ENCODE data around the gene HNRNPK. TPM values are rescaled to one million over a fixed set of nuclear protein-coding genes. Genes with fewer than 3 reads are reported as not detected.
A peak's percentile ranks its signal among the peaks of the same experiment; 100 is the strongest.

The HNRNPK gene
- polyA plus RNA-seq, 4 donors, result 257 to 535 (median 313) TPM

GRCh38 chr9:83986195-83986594 lies 6.2 kb upstream of the HNRNPK start:
- DNase-seq (no peak), FAIRE-seq (no peak)
- Histone ChIP-seq H3K4me3 (ENCODE audit: low read depth in 1 of 3, low read length in 3 of 3) (no peak overlapping the region), H3K36me3 (ENCODE audit: control insufficient read depth in 3 of 3, insufficient read depth in 2 of 3, low read depth in 1 of 3, low read length in 3 of 3) (peaks cover 0 to 11% (median 2%) of the 10 kb centered on the region in 3 donors), H3K4me1 (ENCODE audit: control insufficient read depth in 3 of 3, insufficient read depth in 2 of 3, low read depth in 1 of 3, low read length in 2 of 3) (peaks cover 0 to 3% (median 0%) of the 10 kb centered on the region in 3 donors), H3K27me3 (ENCODE audit: control insufficient read depth in 3 of 3, insufficient read depth in 3 of 3, low read length in 3 of 3) (no peaks in the 10 kb centered on the region), H3K9me3 (ENCODE audit: control insufficient read depth in 2 of 2, insufficient read depth in 1 of 2, low read depth in 1 of 2, low read length in 1 of 2) (no peaks in the 10 kb centered on the region), H3K27ac (ENCODE audit: low read depth in 1 of 3, low read length in 2 of 3) (no peak overlapping the region)
- 62 to 75% (median 70%) methylated on average over 3 of the region's 3 CpGs for WGBS, 3 donors

- no peaks in the 10 kb centered on the region for H3K27me3 ChIP-seq (ENCODE audit: control insufficient read depth in 3 of 3, insufficient read depth in 3 of 3, low read length in 3 of 3)
- DNase-seq (peak in 1 of 2 donors; percentile 48), FAIRE-seq (no peak)
- peak overlapping the region; percentile 81 to 100 (median 99) for H3K27ac ChIP-seq (ENCODE audit: low read depth in 1 of 3, low read length in 2 of 3)
- H3K4me1 ChIP-seq (ENCODE audit: control insufficient read depth in 3 of 3, insufficient read depth in 2 of 3, low read depth in 1 of 3, low read length in 2 of 3), result peaks cover 0 to 3% (median 2%) of the 10 kb centered on the region in 3 donors
- peaks cover 0 to 3% (median 0%) of the 10 kb centered on the region in 3 donors for H3K36me3 ChIP-seq (ENCODE audit: control insufficient read depth in 3 of 3, insufficient read depth in 2 of 3, low read depth in 1 of 3, low read length in 3 of 3)
- WGBS, 3 donors, result 0 to 1% (median 1%) methylated on average over 29 of the region's 29 CpGs
- no peaks in the 10 kb centered on the region for H3K9me3 ChIP-seq (ENCODE audit: control insufficient read depth in 2 of 2, insufficient read depth in 1 of 2, low read depth in 1 of 2, low read length in 1 of 2)
- peak overlapping the region; percentile 80 to 99 (median 88) for H3K4me3 ChIP-seq (ENCODE audit: low read depth in 1 of 3, low read length in 3 of 3)
These were observed 1.3 kb upstream of the HNRNPK start for GRCh38 chr9:83981126-83981871.

- Histone ChIP-seq H3K4me1 (ENCODE audit: control insufficient read depth in 3 of 3, insufficient read depth in 2 of 3, low read depth in 1 of 3, low read length in 2 of 3) (peaks cover 0 to 3% (median 2%) of the 10 kb centered on the region in 3 donors), H3K36me3 (ENCODE audit: control insufficient read depth in 3 of 3, insufficient read depth in 2 of 3, low read depth in 1 of 3, low read length in 3 of 3) (peaks cover under 1 to 4% (median 3%) of the 10 kb centered on the region in 3 donors), H3K9me3 (ENCODE audit: control insufficient read depth in 2 of 2, insufficient read depth in 1 of 2, low read depth in 1 of 2, low read length in 1 of 2) (no peaks in the 10 kb centered on the region), H3K4me3 (ENCODE audit: low read depth in 1 of 3, low read length in 3 of 3) (peak within 1 kb of the TSS; percentile 88 to 99 (median 92)), H3K27me3 (ENCODE audit: control insufficient read depth in 3 of 3, insufficient read depth in 3 of 3, low read length in 3 of 3) (no peaks in the 10 kb centered on the region), H3K27ac (ENCODE audit: low read depth in 1 of 3, low read length in 2 of 3) (peak within 1 kb of the TSS; percentile 92 to 100 (median 99))
- 0% methylated on average over 58 to 69 of the region's 69 CpGs for WGBS, 3 donors
- DNase-seq (peak; percentile 98 to 99), FAIRE-seq (no peak)
These were observed 545 bp upstream of the HNRNPK start, which contains the start of gene RMI1 for GRCh38 chr9:83980395-83981125. Gene RMI1, plus strand, starts transcription at chr9:83980805. Its CDS starts 20,182 bp downstream, at chr9:84000987.

GRCh38 chr9:83978992-83979811 lies 813 bp downstream of the HNRNPK start:
- 0% methylated on average over 42 to 55 of the region's 55 CpGs for WGBS, 3 donors
- H3K27me3 ChIP-seq (ENCODE audit: control insufficient read depth in 3 of 3, insufficient read depth in 3 of 3, low read length in 3 of 3), result no peaks in the 10 kb centered on the region
- no peak for FAIRE-seq
- peaks cover 7 to 12% (median 9%) of the 10 kb centered on the region in 3 donors for H3K36me3 ChIP-seq (ENCODE audit: control insufficient read depth in 3 of 3, insufficient read depth in 2 of 3, low read depth in 1 of 3, low read length in 3 of 3)
- H3K27ac ChIP-seq (ENCODE audit: low read depth in 1 of 3, low read length in 2 of 3), result peak overlapping the region; percentile 92 to 100 (median 99)
- H3K4me1 ChIP-seq (ENCODE audit: control insufficient read depth in 3 of 3, insufficient read depth in 2 of 3, low read depth in 1 of 3, low read length in 2 of 3), result peaks cover 0 to 5% (median 2%) of the 10 kb centered on the region in 3 donors
- DNase-seq, result peak; percentile 82 to 90
- no peaks in the 10 kb centered on the region for H3K9me3 ChIP-seq (ENCODE audit: control insufficient read depth in 2 of 2, insufficient read depth in 1 of 2, low read depth in 1 of 2, low read length in 1 of 2)
- peak overlapping the region; percentile 88 to 99 (median 92) for H3K4me3 ChIP-seq (ENCODE audit: low read depth in 1 of 3, low read length in 3 of 3)

GRCh38 chr9:83977196-83977595 lies 2.8 kb downstream of the HNRNPK start:
- Histone ChIP-seq H3K4me1 (ENCODE audit: control insufficient read depth in 3 of 3, insufficient read depth in 2 of 3, low read depth in 1 of 3, low read length in 2 of 3) (peaks cover 0 to 5% (median 2%) of the 10 kb centered on the region in 3 donors), H3K36me3 (ENCODE audit: control insufficient read depth in 3 of 3, insufficient read depth in 2 of 3, low read depth in 1 of 3, low read length in 3 of 3) (peaks cover 11 to 27% (median 16%) of the 10 kb centered on the region in 3 donors)
- WGBS, 3 donors, result 37 to 51% (median 38%) methylated on average over 1 of the region's 1 CpG

GRCh38 chr9:83976372-83976771 lies 3.6 kb downstream of the HNRNPK start:
- Histone ChIP-seq H3K36me3 (ENCODE audit: control insufficient read depth in 3 of 3, insufficient read depth in 2 of 3, low read depth in 1 of 3, low read length in 3 of 3) (peaks cover 17 to 34% (median 24%) of the 10 kb centered on the region in 3 donors), H3K27me3 (ENCODE audit: control insufficient read depth in 3 of 3, insufficient read depth in 3 of 3, low read length in 3 of 3) (no peaks in the 10 kb centered on the region), H3K4me1 (ENCODE audit: control insufficient read depth in 3 of 3, insufficient read depth in 2 of 3, low read depth in 1 of 3, low read length in 2 of 3) (peaks cover 0 to 2% (median 2%) of the 10 kb centered on the region in 3 donors), H3K9me3 (ENCODE audit: control insufficient read depth in 2 of 2, insufficient read depth in 1 of 2, low read depth in 1 of 2, low read length in 1 of 2) (no peaks in the 10 kb centered on the region), H3K27ac (ENCODE audit: low read depth in 1 of 3, low read length in 2 of 3) (no peak overlapping the region), H3K4me3 (ENCODE audit: low read depth in 1 of 3, low read length in 3 of 3) (no peak overlapping the region)
- no peak for FAIRE-seq
- DNase-seq, result no peak
- 62 to 69% (median 65%) methylated on average over 2 of the region's 2 CpGs for WGBS, 3 donors

More at GRCh38 chr9:83977196-83977595, 2.8 kb downstream of the HNRNPK start:
- Histone ChIP-seq H3K4me3 (ENCODE audit: low read depth in 1 of 3, low read length in 3 of 3) (peak overlapping the region in 1 of 3 donors; percentile 88), H3K27ac (ENCODE audit: low read depth in 1 of 3, low read length in 2 of 3) (no peak overlapping the region), H3K27me3 (ENCODE audit: control insufficient read depth in 3 of 3, insufficient read depth in 3 of 3, low read length in 3 of 3) (no peaks in the 10 kb centered on the region), H3K9me3 (ENCODE audit: control insufficient read depth in 2 of 2, insufficient read depth in 1 of 2, low read depth in 1 of 2, low read length in 1 of 2) (no peaks in the 10 kb centered on the region)
- FAIRE-seq, result no peak
- DNase-seq, result peak in 1 of 2 donors; percentile 33

- DNase-seq (no peak), FAIRE-seq (no peak)
- Histone ChIP-seq H3K36me3 (ENCODE audit: control insufficient read depth in 3 of 3, insufficient read depth in 2 of 3, low read depth in 1 of 3, low read length in 3 of 3) (peaks cover 20 to 39% (median 27%) of the 10 kb centered on the region in 3 donors), H3K9me3 (ENCODE audit: control insufficient read depth in 2 of 2, insufficient read depth in 1 of 2, low read depth in 1 of 2, low read length in 1 of 2) (no peaks in the 10 kb centered on the region), H3K27me3 (ENCODE audit: control insufficient read depth in 3 of 3, insufficient read depth in 3 of 3, low read length in 3 of 3) (no peaks in the 10 kb centered on the region), H3K4me3 (ENCODE audit: low read depth in 1 of 3, low read length in 3 of 3) (no peak overlapping the region), H3K4me1 (ENCODE audit: control insufficient read depth in 3 of 3, insufficient read depth in 2 of 3, low read depth in 1 of 3, low read length in 2 of 3) (peaks cover 0 to 2% (median 2%) of the 10 kb centered on the region in 3 donors), H3K27ac (ENCODE audit: low read depth in 1 of 3, low read length in 2 of 3) (no peak overlapping the region)
- 86 to 88% (median 87%) methylated on average over 12 of the region's 12 CpGs for WGBS, 3 donors
These were observed 4.7 kb downstream of the HNRNPK start for GRCh38 chr9:83975300-83975699.
